Upper lobe of right lung (tissue), 1 donor: ENCODE results near the gene ZDHHC14. TPM values are rescaled to one million over a fixed set of nuclear protein-coding genes. Genes with fewer than 3 reads are reported as not detected.
A peak's percentile ranks its signal among the peaks of the same experiment; 100 is the strongest.

Source experiments
- ATAC-seq: fragments of 200-7000 bp; cut with Tn5 transposase; one replicate; pipeline ENCODE4 v1.9.1; 2020; ENCODE audit warnings: mild to moderate bottlenecking, moderate library complexity
- DNase-seq: peaks from one replicate; pipeline ENCODE4 v3.0.0-alpha.2; 2020
- H3K27ac ChIP-seq: fragments of 200-600 bp; one replicate; pipeline ENCODE4 v1.8.0; 2022
- H3K27me3 ChIP-seq: fragments of 200-600 bp; one replicate; pipeline ENCODE4 v1.8.0; 2022; ENCODE audit warnings: mild to moderate bottlenecking
- H3K36me3 ChIP-seq: fragments of 200-600 bp; one replicate; pipeline ENCODE4 v1.8.0; 2022
- H3K4me1 ChIP-seq: fragments of 200-600 bp; one replicate; pipeline ENCODE4 v1.8.0; 2022
- H3K4me3 ChIP-seq: fragments of 200-600 bp; one replicate; pipeline ENCODE4 v1.8.0; 2022; ENCODE audit warnings: mild to moderate bottlenecking
- H3K9me3 ChIP-seq: fragments of 200-600 bp; one replicate; pipeline ENCODE4 v1.8.0; 2022
- CTCF ChIP-seq: fragments of 200-600 bp; IDR thresholded peaks from one replicate; pipeline ENCODE4 v1.8.0; 2022; ENCODE audit warnings: antibody characterized with exemption
- intact Hi-C: fragments of 100-400 bp; cut with DNase I; formaldehyde crosslinking; loops from one replicate; pipeline ENCODE4 v1.11.0; 2022
- total RNA-seq: library from RNA; stranded (reverse); fragmentation: NEBNext Ultra II Directional; extraction: Animal tissue kit (Norgen Biotek cat#: 25700); gene quantifications from one replicate; pipeline ENCODE4 v1.2.1, GENCODE V29; 2021
- donor health status: DM: no; HTN: yes; CAD: no; lungs with severe emphysema.

The ZDHHC14 gene
- total RNA-seq, 1 donor from 2014 or later: 12.2 TPM

GRCh38 chr6:157440171-157440570, 59.2 kb downstream of the ZDHHC14 start:
- Histone ChIP-seq H3K27me3 (no peaks in the 10 kb centered on the region), H3K36me3 (no peaks in the 10 kb centered on the region), H3K27ac (no peak overlapping the region), H3K9me3 (no peaks in the 10 kb centered on the region), H3K4me3 (no peak overlapping the region), H3K4me1 (peaks cover 7% of the 10 kb centered on the region)
- no peak for TF ChIP-seq CTCF
- ATAC-seq: no peak
- DNase-seq: no peak
- intact Hi-C loops: no loop called here

GRCh38 chr6:157442291-157442690, 61.3 kb downstream of the ZDHHC14 start:
- Histone ChIP-seq H3K27me3 (no peaks in the 10 kb centered on the region), H3K4me1 (peaks cover 7% of the 10 kb centered on the region), H3K9me3 (no peaks in the 10 kb centered on the region), H3K4me3 (no peak overlapping the region), H3K27ac (no peak overlapping the region), H3K36me3 (no peaks in the 10 kb centered on the region)
- ATAC-seq (no peak), DNase-seq (no peak)
- TF ChIP-seq CTCF: no peak
- intact Hi-C loops: no loop called here

- Histone ChIP-seq H3K27me3 (no peaks in the 10 kb centered on the region), H3K4me3 (no peak overlapping the region), H3K36me3 (no peaks in the 10 kb centered on the region), H3K9me3 (no peaks in the 10 kb centered on the region), H3K27ac (no peak overlapping the region), H3K4me1 (peaks cover 3% of the 10 kb centered on the region)
- intact Hi-C loops: no loop called here
- no peak for TF ChIP-seq CTCF
- ATAC-seq (no peak), DNase-seq (no peak)
These were observed 62.2 kb downstream of the ZDHHC14 start for GRCh38 chr6:157443066-157443800.

GRCh38 chr6:157445277-157446009, 64.5 kb downstream of the ZDHHC14 start:
- no peak overlapping the region for H3K4me3 ChIP-seq
- intact Hi-C loops: no loop called here
- H3K36me3 ChIP-seq: no peaks in the 10 kb centered on the region

GRCh38 chr6:157447735-157448134, 66.7 kb downstream of the ZDHHC14 start:
- no peaks in the 10 kb centered on the region for H3K9me3 ChIP-seq
- ATAC-seq (no peak), DNase-seq (no peak)
- TF ChIP-seq CTCF: no peak
- H3K27ac ChIP-seq: no peak overlapping the region
- no peaks in the 10 kb centered on the region for H3K27me3 ChIP-seq
- H3K4me3 ChIP-seq: no peak overlapping the region
- H3K4me1 ChIP-seq: no peaks in the 10 kb centered on the region
- intact Hi-C loops: no loop called here
- H3K36me3 ChIP-seq: no peaks in the 10 kb centered on the region

More at GRCh38 chr6:157445277-157446009, 64.5 kb downstream of the ZDHHC14 start:
- no peak for TF ChIP-seq CTCF
- H3K4me1 ChIP-seq: no peaks in the 10 kb centered on the region
- H3K9me3 ChIP-seq: no peaks in the 10 kb centered on the region
- no peaks in the 10 kb centered on the region for H3K27me3 ChIP-seq
- peak overlapping the region; percentile 6 for H3K27ac ChIP-seq
- DNase-seq (no peak), ATAC-seq (no peak)
